HepG2 (cell line): ENCODE measurements around the gene C11orf54. TPM values are rescaled to one million over a fixed set of nuclear protein-coding genes. Genes with fewer than 3 reads are reported as not detected.

Source experiments
- ATAC-seq: fragments of 200-7000 bp; cut with Tn5 transposase; 3 replicates; pipeline ENCODE4 v1.9.1; 2020; ENCODE audit warnings: mild to moderate bottlenecking, moderate library complexity
- BruUV-seq: library from RNA; stranded (reverse); fragments of 400-500 nt; replicated peaks from 2 replicates; lab custom pipeline; 2021; lab: Mats Ljungman, UMichigan
- CTCF ChIA-PET: fragments of 300-600 bp; formaldehyde crosslinking; extraction: SDS; loops from one replicate; lab custom pipeline; 2021; ENCODE audit warnings: low total read pairs, inconsistent platforms, low intra/inter-chr PET ratio; lab: Yijun Ruan, JAX
- POLR2A ChIA-PET: fragments of 350-600 bp; sonication (Branson Sonifier 250); formaldehyde crosslinking; loops from one replicate; lab custom pipeline; 2020; ENCODE audit warnings: antibody characterized with exemption, inconsistent platforms; lab: Yijun Ruan, JAX
- DNase-seq: peaks from one replicate; pipeline ENCODE4 v3.0.0-alpha.2; 2015; ENCODE audit warnings: low spot score
- FAIRE-seq: peaks from 3 replicates; lab custom pipeline; 2011; peaks lifted over from hg19 to GRCh38; lab: Jason Lieb, UNC
- H2AFZ ChIP-seq: one replicate; pipeline ENCODE4 v1.6.1; 2011; ENCODE audit warnings: low read length, inconsistent platforms
- H3K27ac ChIP-seq: fragments of 300-600 bp; 3 replicates; pipeline ENCODE4 v1.8.0; 2011; ENCODE audit warnings: mixed run types, mild to moderate bottlenecking, mixed read lengths, low read length, inconsistent platforms; ENCODE audit not compliant: insufficient read depth; ENCODE audit errors: extremely low read length
- H3K27me3 ChIP-seq, 2 experiments: fragments of 200-600 bp in 1 of 2; 2 replicates in 1 of 2; 3 replicates in 1 of 2; pipeline versions ENCODE4 v1.6.0 to v1.8.0; 2011; ENCODE audit warnings: low read length in 2 of 2, mild to moderate bottlenecking in 2 of 2, moderate library complexity in 2 of 2, inconsistent platforms in 1 of 2; ENCODE audit not compliant: insufficient read depth in 2 of 2, control insufficient read depth in 1 of 2
- H3K36me3 ChIP-seq, 2 experiments: fragments of 200-600 bp in 1 of 2; replicated peaks in 1 of 2; 2 replicates in 1 of 2; 3 replicates in 1 of 2; pipeline versions ENCODE4 v1.5.1 to v1.8.0; 2011; ENCODE audit warnings: low read length in 2 of 2, inconsistent platforms in 1 of 2; ENCODE audit not compliant: insufficient read depth in 2 of 2, control insufficient read depth in 1 of 2
- H3K4me1 ChIP-seq: 2 replicates; pipeline ENCODE4 v1.5.1; 2012; ENCODE audit warnings: low read length, inconsistent platforms; ENCODE audit not compliant: insufficient read depth
- H3K4me2 ChIP-seq: 2 replicates; pipeline ENCODE4 v1.6.0; 2011; ENCODE audit warnings: low read depth, low read length, inconsistent platforms
- H3K4me3 ChIP-seq, 3 experiments: fragments of 200-600 bp in 1 of 3; sonication (generic), shearing (Covaris generic) in 1 of 3; replicated peaks in 1 of 3; 2 replicates each; pipeline ENCODE4 v1.5.1; 2011 to 2016; ENCODE audit warnings: low read length in 3 of 3, inconsistent platforms in 2 of 3, low read depth in 2 of 3, mild to moderate bottlenecking in 2 of 3, control low read depth in 1 of 3, mixed read lengths in 1 of 3; ENCODE audit not compliant: insufficient read depth in 1 of 3
- H3K79me2 ChIP-seq: one replicate; pipeline ENCODE4 v1.6.1; 2011; ENCODE audit warnings: low read length, inconsistent platforms; ENCODE audit not compliant: insufficient read depth
- H3K9ac ChIP-seq: 2 replicates; pipeline ENCODE4 v1.6.0; 2011; ENCODE audit warnings: mild to moderate bottlenecking, low read depth, low read length, inconsistent platforms; ENCODE audit not compliant: insufficient read depth
- H3K9me3 ChIP-seq: 2 replicates; pipeline ENCODE4 v1.5.1; 2012; ENCODE audit warnings: mild to moderate bottlenecking, low read length
- H4K20me1 ChIP-seq: 2 replicates; pipeline ENCODE4 v1.6.0; 2011; ENCODE audit warnings: inconsistent platforms, mild to moderate bottlenecking, low read length, moderate library complexity; ENCODE audit not compliant: insufficient read depth
- ADNP ChIP-seq: sonication (generic); formaldehyde crosslinking; IDR thresholded peaks from 2 replicates; pipeline ENCODE4 v1.4.0; 2020; ENCODE audit warnings: missing genetic modification reagents
- FOXP1 ChIP-seq, 2 experiments: fragments of 450-650 bp in 1 of 2; IDR thresholded peaks; 2 replicates each; pipeline ENCODE4 v1.6.1; 2017 to 2018; ENCODE audit warnings: antibody characterized with exemption in 1 of 2
- HNF4G ChIP-seq, 2 experiments: sonication (generic) in 1 of 2; formaldehyde crosslinking in 1 of 2; IDR thresholded peaks; 2 replicates each; pipeline versions ENCODE4 v1.4.0 to v1.6.1; 2011 to 2020; ENCODE audit warnings: borderline replicate concordance in 2 of 2, low read depth in 2 of 2, mild to moderate bottlenecking in 2 of 2, low read length in 1 of 2, missing genetic modification reagents in 1 of 2, moderate library complexity in 1 of 2
- KAT8 ChIP-seq: IDR thresholded peaks from 2 replicates; pipeline ENCODE4 v1.6.1; 2016; ENCODE audit warnings: missing genetic modification reagents, missing compliant biosample characterization
- MTF1 ChIP-seq: sonication (generic); formaldehyde crosslinking; IDR thresholded peaks from 2 replicates; pipeline ENCODE4 v1.5.0; 2020; ENCODE audit warnings: missing genetic modification reagents
- NFRKB ChIP-seq: fragments of 450-650 bp; IDR thresholded peaks from 2 replicates; pipeline ENCODE4 v1.6.1; 2017
- RNF2 ChIP-seq: fragments of 450-650 bp; conservative IDR thresholded peaks from 2 replicates; pipeline ENCODE4 v1.6.1; 2016; ENCODE audit warnings: low read depth
- YEATS4 ChIP-seq: sonication (generic); formaldehyde crosslinking; IDR thresholded peaks from 2 replicates; pipeline ENCODE4 v1.4.0; 2020; ENCODE audit warnings: missing genetic modification reagents, borderline replicate concordance
- ZNF20 ChIP-seq: sonication (generic); formaldehyde crosslinking; IDR thresholded peaks from 2 replicates; pipeline ENCODE4 v1.4.0; 2020; ENCODE audit warnings: mild to moderate bottlenecking, moderate library complexity, missing genetic modification reagents
- ZNF572 ChIP-seq: sonication (generic); formaldehyde crosslinking; IDR thresholded peaks from 2 replicates; pipeline ENCODE4 v1.5.1; 2020; ENCODE audit warnings: mild to moderate bottlenecking, missing genetic modification reagents
- ZNF816 ChIP-seq: sonication (generic); formaldehyde crosslinking; IDR thresholded peaks from 2 replicates; pipeline ENCODE4 v1.8.0; 2022; ENCODE audit warnings: missing genetic modification reagents, mild to moderate bottlenecking, borderline replicate concordance
- WGBS: methylation state at CpG from one replicate; pipeline ENCODE4 v1.1.6; 2017; ENCODE audit warnings: low lambda C conversion rate; 5-methylcytosine and 5-hydroxymethylcytosine counted together
- in situ Hi-C: cut with HindIII; loops from 2 replicates; pipeline ENCODE4 v1.10.0; 2017; ENCODE audit warnings: low pct_unique_long_range_greater_than_20kb; ENCODE audit not compliant: extremely low pct_ligation_motif_present
- intact Hi-C: fragments of 100-400 bp; cut with micrococcal nuclease; formaldehyde crosslinking; loops from one replicate; pipeline ENCODE4 v1.10.0; 2022; ENCODE audit not compliant: unreplicated experiment
- polyA plus RNA-seq, 8 experiments: library from polyadenylated mRNA; depleted of rRNA in 3 of 8; stranded (reverse) in 7 of 8; unstranded in 1 of 8; fragments of >200 nt; fragmentation: Illumina TruSeq in 4 of 8; extraction: Trizol in 4 of 8; gene quantifications; 2 replicates each; pipeline versions ENCODE4 v1.2.1 to v1.2.3, GENCODE V29; 2011 to 2016; ENCODE audit warnings: low read depth in 4 of 8, missing spikeins in 1 of 8, mixed read lengths in 1 of 8; ENCODE audit not compliant: insufficient read depth in 1 of 8
- total RNA-seq, 5 experiments: library from RNA; depleted of rRNA; stranded (reverse); fragments of >200 nt; fragmentation: Illumina TruSeq; extraction: Trizol; gene quantifications; 2 replicates each; pipeline ENCODE4 v1.2.3, GENCODE V29; 2016; ENCODE audit warnings: low read depth in 1 of 5
- TF ChIP-seq, protein P1 (sequence below), 2 experiments: sonication (generic) in 1 of 2; formaldehyde crosslinking in 1 of 2; IDR thresholded peaks; 2 replicates each; pipeline versions ENCODE4 v1.4.0 to v1.6.1; 2018 to 2020; ENCODE audit warnings: missing genetic modification reagents in 2 of 2, borderline replicate concordance in 1 of 2, low read depth in 1 of 2, mild to moderate bottlenecking in 1 of 2, missing biosample characterization in 1 of 2
- TF ChIP-seq, protein P2 (sequence below): sonication (generic); formaldehyde crosslinking; IDR thresholded peaks from 2 replicates; pipeline ENCODE4 v1.8.1; 2023; ENCODE audit warnings: mild to moderate bottlenecking, missing genetic modification reagents, borderline replicate concordance
- TF ChIP-seq, protein P3 (sequence below): sonication (generic); formaldehyde crosslinking; IDR thresholded peaks from 2 replicates; pipeline ENCODE4 v1.4.0; 2020; ENCODE audit warnings: mild to moderate bottlenecking, missing genetic modification reagents

C11orf54 gene
- total and polyA plus RNA-seq, 2 of the 13 experiments (the other 11 are each of a cell fraction or from before 2014, with no cell fraction given), result 42.7 to 50.1 TPM

GRCh38 chr11:93772123-93772522, 30.7 kb downstream of the C11orf54 start:
- no TSS peak for BruUV-seq
- H3K36me3 ChIP-seq, result no peaks in the 10 kb centered on the region
- no peaks in the 10 kb centered on the region for H3K79me2 ChIP-seq
- no peak for FAIRE-seq
- no peak for DNase-seq
- ChIA-PET POLR2A (interaction anchor here (3.2 to 5.0 kb wide), 2 partner anchors 12 to 31 kb away, joined by 15 to 22 read pairs; partner anchors contain the start of genes C11orf54, MED17 and TAF1D), CTCF (no interaction called here)
- peaks cover 30% of the 10 kb centered on the region for H3K4me1 ChIP-seq
- H3K27ac ChIP-seq, result no peak overlapping the region
- WGBS, result 100% methylated on average over 2 of the region's 4 CpGs
- no peak overlapping the region for H2AFZ ChIP-seq
- no peak overlapping the region for H3K9ac ChIP-seq
- H3K9me3 ChIP-seq, result peaks cover 3% of the 10 kb centered on the region
- no peaks in the 10 kb centered on the region for H3K27me3 ChIP-seq
- intact Hi-C loops (no loop called here), in situ Hi-C loops (no loop called here)
- no peak for ATAC-seq
- H4K20me1 ChIP-seq, result no peaks in the 10 kb centered on the region
- no peak overlapping the region for H3K4me3 ChIP-seq
- no peak overlapping the region for H3K4me2 ChIP-seq
- TF ChIP-seq KAT8 (CRISPR knock-in tag) (no peak), HNF4G (IDR thresholded peaks at IDR 0.05; ENCODE audit: borderline replicate concordance, low read depth, low read length) (no peak), HNF4G (CRISPR knock-in tag; IDR thresholded peaks at IDR 0.05; ENCODE audit: borderline replicate concordance, low read depth) (no peak), FOXP1 (IDR thresholded peaks at IDR 0.05) (no peak), FOXP1 (CRISPR knock-in tag; IDR thresholded peaks at IDR 0.05) (no peak), ZNF572 (no peak), ZNF20 (CRISPR knock-in tag) (no peak), NFRKB (no peak), YEATS4 (CRISPR knock-in tag) (no peak), ADNP (CRISPR knock-in tag) (no peak), RNF2 (no peak), MTF1 (CRISPR knock-in tag) (no peak), ZNF816 (CRISPR knock-in tag) (no peak)
- TF ChIP-seq, protein P1, sequence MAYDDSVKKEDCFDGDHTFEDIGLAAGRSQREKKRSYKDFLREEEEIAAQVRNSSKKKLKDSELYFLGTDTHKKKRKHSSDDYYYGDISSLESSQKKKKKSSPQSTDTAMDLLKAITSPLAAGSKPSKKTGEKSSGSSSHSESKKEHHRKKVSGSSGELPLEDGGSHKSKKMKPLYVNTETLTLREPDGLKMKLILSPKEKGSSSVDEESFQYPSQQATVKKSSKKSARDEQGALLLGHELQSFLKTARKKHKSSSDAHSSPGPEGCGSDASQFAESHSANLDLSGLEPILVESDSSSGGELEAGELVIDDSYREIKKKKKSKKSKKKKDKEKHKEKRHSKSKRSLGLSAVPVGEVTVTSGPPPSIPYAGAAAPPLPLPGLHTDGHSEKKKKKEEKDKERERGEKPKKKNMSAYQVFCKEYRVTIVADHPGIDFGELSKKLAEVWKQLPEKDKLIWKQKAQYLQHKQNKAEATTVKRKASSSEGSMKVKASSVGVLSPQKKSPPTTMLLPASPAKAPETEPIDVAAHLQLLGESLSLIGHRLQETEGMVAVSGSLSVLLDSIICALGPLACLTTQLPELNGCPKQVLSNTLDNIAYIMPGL (CRISPR knock-in tag; IDR thresholded peaks at IDR 0.05; ENCODE audit: borderline replicate concordance in 1 of 2, low read depth in 1 of 2), result no peak
- TF ChIP-seq, protein P2, sequence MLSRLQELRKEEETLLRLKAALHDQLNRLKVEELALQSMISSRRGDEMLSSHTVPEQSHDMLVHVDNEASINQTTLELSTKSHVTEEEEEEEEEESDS (CRISPR knock-in tag), result no peak
- TF ChIP-seq, protein P3, sequence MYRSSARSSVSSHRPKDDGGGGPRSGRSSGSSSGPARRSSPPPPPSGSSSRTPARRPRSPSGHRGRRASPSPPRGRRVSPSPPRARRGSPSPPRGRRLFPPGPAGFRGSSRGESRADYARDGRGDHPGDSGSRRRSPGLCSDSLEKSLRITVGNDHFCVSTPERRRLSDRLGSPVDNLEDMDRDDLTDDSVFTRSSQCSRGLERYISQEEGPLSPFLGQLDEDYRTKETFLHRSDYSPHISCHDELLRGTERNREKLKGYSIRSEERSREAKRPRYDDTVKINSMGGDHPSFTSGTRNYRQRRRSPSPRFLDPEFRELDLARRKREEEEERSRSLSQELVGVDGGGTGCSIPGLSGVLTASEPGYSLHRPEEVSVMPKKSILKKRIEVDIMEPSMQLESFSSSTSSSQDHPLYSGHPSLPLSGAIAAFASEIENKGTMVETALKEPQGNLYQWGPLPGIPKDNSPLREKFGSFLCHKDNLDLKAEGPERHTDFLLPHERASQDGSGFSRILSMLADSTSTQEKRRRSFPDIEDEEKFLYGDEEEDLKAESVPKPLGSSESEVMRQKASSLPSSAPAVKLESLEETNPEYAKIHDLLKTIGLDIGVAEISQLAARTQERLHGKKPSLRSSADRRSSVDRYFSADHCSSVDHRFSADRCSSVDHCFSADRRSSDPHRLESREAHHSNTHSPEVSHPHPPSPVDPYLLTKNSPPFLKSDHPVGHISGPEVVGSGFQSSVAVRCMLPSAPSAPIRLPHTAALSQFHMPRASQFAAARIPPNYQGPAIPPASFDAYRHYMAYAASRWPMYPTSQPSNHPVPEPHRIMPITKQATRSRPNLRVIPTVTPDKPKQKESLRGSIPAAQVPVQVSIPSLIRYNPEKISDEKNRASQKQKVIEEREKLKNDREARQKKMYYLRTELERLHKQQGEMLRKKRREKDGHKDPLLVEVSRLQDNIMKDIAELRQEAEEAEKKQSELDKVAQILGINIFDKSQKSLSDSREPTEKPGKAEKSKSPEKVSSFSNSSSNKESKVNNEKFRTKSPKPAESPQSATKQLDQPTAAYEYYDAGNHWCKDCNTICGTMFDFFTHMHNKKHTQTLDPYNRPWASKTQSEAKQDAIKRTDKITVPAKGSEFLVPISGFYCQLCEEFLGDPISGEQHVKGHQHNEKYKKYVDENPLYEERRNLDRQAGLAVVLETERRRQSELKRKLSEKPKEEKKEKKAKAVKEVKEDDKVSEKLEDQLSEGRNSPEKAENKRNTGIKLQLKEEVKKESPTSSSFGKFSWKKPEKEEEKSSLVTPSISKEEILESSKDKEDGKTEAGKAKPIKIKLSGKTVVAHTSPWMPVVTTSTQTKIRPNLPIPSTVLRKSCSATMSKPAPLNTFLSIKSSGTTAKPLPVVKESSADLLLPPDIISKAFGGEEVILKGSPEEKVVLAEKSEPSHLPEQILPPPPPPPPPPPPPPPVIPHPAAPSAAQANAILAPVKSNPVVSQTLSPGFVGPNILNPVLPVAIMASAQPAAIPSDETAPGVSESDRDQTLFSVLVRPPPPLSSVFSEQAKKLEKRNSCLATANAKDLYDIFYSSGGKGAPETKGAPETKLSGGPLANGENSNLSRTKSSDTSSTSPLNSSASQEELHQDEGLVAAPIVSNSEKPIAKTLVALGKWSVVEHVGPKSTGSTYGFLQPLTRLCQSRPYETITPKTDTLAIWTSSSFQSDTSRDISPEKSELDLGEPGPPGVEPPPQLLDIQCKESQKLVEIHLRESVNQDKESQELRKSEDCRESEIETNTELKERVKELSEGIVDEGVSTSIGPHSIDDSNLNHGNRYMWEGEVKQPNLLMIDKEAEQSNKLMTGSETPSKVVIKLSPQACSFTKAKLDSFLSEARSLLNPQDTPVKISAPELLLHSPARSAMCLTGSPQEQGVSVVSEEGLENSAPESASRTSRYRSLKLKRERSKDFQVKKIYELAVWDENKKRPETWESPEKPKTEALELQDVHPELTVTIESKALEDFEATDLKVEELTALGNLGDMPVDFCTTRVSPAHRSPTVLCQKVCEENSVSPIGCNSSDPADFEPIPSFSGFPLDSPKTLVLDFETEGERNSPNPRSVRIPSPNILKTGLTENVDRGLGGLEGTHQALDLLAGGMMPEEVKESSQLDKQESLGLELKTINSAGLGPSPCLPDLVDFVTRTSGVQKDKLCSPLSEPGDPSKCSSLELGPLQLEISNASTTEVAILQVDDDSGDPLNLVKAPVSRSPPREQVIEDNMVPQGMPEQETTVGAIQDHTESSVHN, result no peak
